ENCODE results near the gene ZNF831.

The ZNF831 gene

GRCh38 chr20:59157961-59158541 lies 5.6 kb upstream of the ZNF831 start:
- no peak for DNase-seq (ENCODE audit: low read depth)

GRCh38 chr20:59158673-59159072 lies 4.9 kb upstream of the ZNF831 start:
- no peak for DNase-seq (ENCODE audit: low read depth)

GRCh38 chr20:59159091-59159490 lies 4.5 kb upstream of the ZNF831 start:
- DNase-seq (ENCODE audit: low read depth), result no peak

- DNase-seq (ENCODE audit: low read depth), result peak; percentile 47
Observed at GRCh38 chr20:59159493-59160376, 3.9 kb upstream of the ZNF831 start.

- no peak for DNase-seq (ENCODE audit: low read depth)
Observed at GRCh38 chr20:59160389-59161115, 3.1 kb upstream of the ZNF831 start.

GRCh38 chr20:59161721-59162120 lies 1.9 kb upstream of the ZNF831 start:
- DNase-seq (ENCODE audit: low read depth), result no peak

DNA sequence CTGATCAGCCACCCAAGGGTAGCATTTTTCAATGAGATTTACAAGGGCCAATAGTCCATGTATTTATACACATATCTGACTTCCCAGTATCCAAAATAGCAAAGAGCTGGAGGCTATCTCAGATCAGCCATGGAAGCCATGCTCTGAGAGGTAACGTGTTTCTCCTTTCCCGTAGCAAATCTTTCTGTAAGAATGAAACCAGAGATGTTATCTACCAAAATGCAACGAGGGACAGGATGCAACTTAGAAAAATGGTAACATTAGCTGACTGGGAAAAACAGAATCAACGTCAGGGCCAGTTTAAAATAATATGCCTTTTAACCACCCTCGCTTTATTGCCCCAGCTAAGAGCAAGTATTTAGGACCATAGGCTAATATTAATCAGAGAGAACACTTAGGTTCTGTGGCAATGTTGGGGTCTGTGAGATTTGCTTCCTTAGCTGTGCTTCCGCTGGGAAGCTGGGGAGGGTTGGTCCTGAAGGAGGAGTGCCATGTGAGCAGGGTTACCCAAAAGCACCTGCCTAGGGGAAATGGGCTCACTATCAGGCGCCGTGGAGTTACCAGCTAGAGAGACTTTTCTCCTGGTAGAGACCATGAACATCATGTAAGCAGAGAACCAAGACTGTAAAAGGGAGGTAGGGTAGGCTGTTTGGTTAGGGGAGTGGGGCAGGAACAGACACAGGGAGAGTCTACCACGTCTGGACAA lies 1.2 kb downstream of the ZNF831 start:
- DNase-seq (ENCODE audit: low read depth), result no peak

- no peak for DNase-seq (ENCODE audit: low read depth)
Observed at GRCh38 chr20:59165396-59165795, 1.8 kb downstream of the ZNF831 start.

GRCh38 chr20:59165891-59166709 lies 2.5 kb downstream of the ZNF831 start:
- DNase-seq (ENCODE audit: low read depth), result no peak

DNA sequence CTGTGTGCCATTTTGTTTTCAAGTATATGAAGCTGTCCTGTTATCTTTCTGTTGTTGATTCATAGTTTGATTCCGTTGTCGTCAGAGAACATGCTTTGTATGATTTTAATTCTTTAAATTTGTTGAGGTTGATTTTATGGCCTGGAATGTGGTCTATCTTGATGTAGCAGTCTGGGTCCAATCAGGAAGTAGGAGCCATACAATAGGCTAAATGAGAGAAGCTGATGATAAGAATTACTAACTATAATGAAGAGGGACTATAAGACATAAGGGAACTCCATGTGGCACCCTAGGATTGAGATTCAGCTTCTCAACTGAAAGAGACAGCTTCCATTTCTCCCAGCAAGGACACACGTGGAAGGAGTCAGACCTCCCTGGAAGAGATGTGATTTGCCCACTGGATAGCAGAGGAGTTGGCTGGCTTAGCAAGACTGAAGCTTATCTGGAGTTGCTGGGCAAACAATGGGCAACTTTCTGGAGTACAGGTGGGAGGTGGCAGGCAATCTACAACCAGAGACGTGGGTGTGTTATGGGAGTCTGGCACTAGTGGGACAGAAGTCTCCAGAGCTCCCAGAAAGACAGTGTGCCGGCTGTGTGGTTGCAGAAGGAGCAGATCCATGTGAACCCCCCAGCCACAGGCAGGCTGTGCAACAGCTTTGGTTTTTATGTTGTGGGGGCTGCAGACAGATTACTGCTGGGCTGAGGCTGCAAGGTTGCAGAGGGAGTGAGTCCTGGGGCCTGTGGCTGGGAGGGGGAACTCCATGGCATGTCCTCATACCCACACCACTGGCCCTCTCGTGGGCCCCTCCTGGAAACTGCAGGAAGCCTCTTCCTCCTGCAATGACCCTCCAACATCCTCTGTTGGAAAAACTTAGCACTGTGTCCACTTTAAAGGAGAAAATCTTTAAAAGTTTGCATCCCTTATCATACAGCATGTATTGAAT lies 7.1 kb downstream of the ZNF831 start:
- no peak for DNase-seq (ENCODE audit: low read depth)

DNA sequence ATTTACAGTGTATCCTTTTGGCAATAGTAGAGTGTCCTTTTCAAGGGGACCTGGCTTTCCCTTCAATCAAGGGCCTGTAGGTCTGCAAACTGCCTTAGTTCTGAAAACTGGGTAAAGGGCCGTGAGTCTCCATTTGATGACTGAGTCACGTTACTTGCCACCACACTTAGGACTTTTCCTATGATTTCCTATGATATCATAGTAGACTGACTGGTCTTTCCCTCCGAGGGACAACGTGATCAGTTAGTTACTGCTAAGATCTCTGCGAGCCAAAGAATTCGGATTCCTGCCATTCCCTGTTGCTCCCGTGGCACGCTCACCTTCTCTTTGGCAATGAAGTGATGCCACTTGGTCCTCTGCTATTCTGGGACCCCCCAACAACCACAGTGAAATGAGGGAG lies 8.4 kb downstream of the ZNF831 start:
- DNase-seq (ENCODE audit: low read depth), result no peak

DNA sequence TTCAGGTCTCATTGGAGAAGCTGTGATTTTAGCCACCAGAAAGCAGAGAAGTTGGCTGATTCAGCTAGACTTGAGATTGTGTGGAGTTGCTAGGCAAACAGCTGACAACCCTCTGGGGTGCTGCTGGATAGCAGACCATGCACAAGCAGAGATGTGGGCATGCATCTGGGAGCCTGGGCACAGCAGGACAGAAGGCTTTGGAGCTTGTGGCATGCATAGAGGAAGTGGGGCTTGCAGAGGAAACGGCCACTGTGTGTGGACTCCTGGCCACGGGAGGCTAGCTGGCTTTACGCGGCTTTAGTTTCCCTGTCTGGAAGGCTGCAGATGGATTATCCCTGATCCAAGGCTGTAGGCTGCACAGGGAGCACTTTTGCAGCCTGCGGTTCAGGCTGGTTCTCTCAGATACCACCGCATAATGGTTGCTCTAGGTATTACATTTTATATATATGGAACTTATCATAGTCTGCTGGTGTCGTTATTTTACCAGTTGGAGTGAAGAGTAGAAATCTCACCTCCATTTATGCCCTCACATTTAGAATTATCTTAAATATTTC lies 10.4 kb downstream of the ZNF831 start:
- DNase-seq (ENCODE audit: low read depth), result no peak

GRCh38 chr20:59175002-59175401 lies 11.4 kb downstream of the ZNF831 start:
- no peak for DNase-seq (ENCODE audit: low read depth)

GRCh38 chr20:59175861-59176260 lies 12.2 kb downstream of the ZNF831 start:
- no peak for DNase-seq (ENCODE audit: low read depth)

DNA sequence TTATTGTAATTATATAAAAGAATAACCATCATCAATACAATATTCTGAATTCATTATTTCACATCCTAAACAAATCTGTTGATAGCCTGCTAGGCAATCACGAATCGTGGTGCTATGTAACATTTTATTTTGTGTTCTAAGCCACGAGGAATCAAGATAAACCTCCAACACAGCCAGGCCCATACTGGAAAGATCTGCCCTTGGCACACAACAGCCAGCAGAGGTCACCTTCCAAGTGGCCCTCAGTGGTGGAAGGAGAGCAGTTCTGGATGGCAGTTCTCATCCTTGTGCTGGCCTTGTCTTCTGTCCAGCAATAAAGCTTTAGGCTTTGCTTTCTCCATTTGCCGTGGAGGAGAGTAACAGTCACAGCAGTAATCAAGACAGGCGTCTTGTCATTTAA lies 13.2 kb downstream of the ZNF831 start:
- DNase-seq (ENCODE audit: low read depth), result no peak

- peak; percentile 26 for DNase-seq (ENCODE audit: low read depth)
Observed at GRCh38 chr20:59177266-59178250, 13.9 kb downstream of the ZNF831 start.

- no peak for DNase-seq (ENCODE audit: low read depth)
Observed at GRCh38 chr20:59178983-59179595, 15.5 kb downstream of the ZNF831 start.

GRCh38 chr20:59179988-59180387 lies 16.4 kb downstream of the ZNF831 start:
- no peak for DNase-seq (ENCODE audit: low read depth)
